HepG2 (cell line): Measurements from ENCODE around the gene RBBP8NL. TPM values are rescaled to one million over a fixed set of nuclear protein-coding genes. Genes with fewer than 3 reads are reported as not detected.

ENCODE experiments used
- AFF4 ChIP-seq: sonication (generic); formaldehyde crosslinking; IDR thresholded peaks from 2 replicates; pipeline ENCODE4 v1.4.0; 2020; ENCODE audit warnings: missing genetic modification reagents
- ARID5B ChIP-seq: IDR thresholded peaks from 2 replicates; pipeline ENCODE4 v1.4.0; 2020; ENCODE audit warnings: mild to moderate bottlenecking, missing genetic modification reagents
- ARNTL ChIP-seq: sonication (generic); formaldehyde crosslinking; IDR thresholded peaks from 2 replicates; pipeline ENCODE4 v1.4.0; 2020; ENCODE audit warnings: mild to moderate bottlenecking, missing genetic modification reagents
- IKZF4 ChIP-seq: sonication (generic); formaldehyde crosslinking; IDR thresholded peaks from 2 replicates; pipeline ENCODE4 v1.5.1; 2020; ENCODE audit warnings: borderline replicate concordance, mild to moderate bottlenecking, low read depth, missing genetic modification reagents; ENCODE audit errors: not compliant biosample characterization
- MATR3 ChIP-seq: sonication (generic); formaldehyde crosslinking; IDR thresholded peaks from 2 replicates; pipeline ENCODE4 v1.4.0; 2020; ENCODE audit warnings: missing genetic modification reagents
- NR2F2 ChIP-seq: IDR thresholded peaks from 2 replicates; pipeline ENCODE4 v1.6.1; 2012; ENCODE audit warnings: low read depth, inconsistent platforms, borderline replicate concordance
- RBAK ChIP-seq: sonication (generic); formaldehyde crosslinking; IDR thresholded peaks from 2 replicates; pipeline ENCODE4 v1.5.1; 2020; ENCODE audit warnings: mild to moderate bottlenecking, missing genetic modification reagents
- RFX5 ChIP-seq: IDR thresholded peaks from 2 replicates; pipeline ENCODE4 v1.6.1; 2011; ENCODE audit warnings: low read depth, low read length, improper control_type of control experiment
- TARDBP ChIP-seq: sonication (generic); formaldehyde crosslinking; IDR thresholded peaks from 2 replicates; pipeline ENCODE4 v1.8.0; 2022; ENCODE audit warnings: mild to moderate bottlenecking, missing genetic modification reagents
- TFDP2 ChIP-seq: sonication (generic); formaldehyde crosslinking; IDR thresholded peaks from 2 replicates; pipeline ENCODE4 v1.4.0; 2020; ENCODE audit warnings: missing genetic modification reagents
- YY1 ChIP-seq: IDR thresholded peaks from 2 replicates; pipeline ENCODE4 v1.6.1; 2011; ENCODE audit warnings: low read length, low read depth, moderate library complexity, mild to moderate bottlenecking; ENCODE audit not compliant: insufficient read depth, insufficient replicate concordance
- ZFP90 ChIP-seq: sonication (generic); formaldehyde crosslinking; IDR thresholded peaks from 2 replicates; pipeline ENCODE4 v1.8.0; 2022; ENCODE audit warnings: missing genetic modification reagents, mild to moderate bottlenecking, inconsistent platforms, borderline replicate concordance
- ZNF224 ChIP-seq: sonication (generic); formaldehyde crosslinking; IDR thresholded peaks from 2 replicates; pipeline ENCODE4 v1.5.0; 2020; ENCODE audit warnings: mild to moderate bottlenecking, missing genetic modification reagents
- ZNF335 ChIP-seq: sonication (generic); formaldehyde crosslinking; IDR thresholded peaks from 2 replicates; pipeline ENCODE4 v1.4.0; 2020; ENCODE audit warnings: missing genetic modification reagents
- ZNF431 ChIP-seq: sonication (generic); formaldehyde crosslinking; IDR thresholded peaks from 2 replicates; pipeline ENCODE4 v1.9.0; 2022; ENCODE audit warnings: missing genetic modification reagents, low read depth, mild to moderate bottlenecking, borderline replicate concordance
- ZNF639 ChIP-seq: conservative IDR thresholded peaks from 2 replicates; pipeline ENCODE4 v1.6.1; 2018; ENCODE audit warnings: missing genetic modification reagents
- ZNF766 ChIP-seq: sonication (generic); formaldehyde crosslinking; IDR thresholded peaks from 2 replicates; pipeline ENCODE4 v1.5.0; 2020; ENCODE audit warnings: missing genetic modification reagents, borderline replicate concordance
- ZNF773 ChIP-seq: sonication (generic); formaldehyde crosslinking; IDR thresholded peaks from 2 replicates; pipeline ENCODE4 v1.4.0; 2020; ENCODE audit warnings: missing genetic modification reagents, borderline replicate concordance
- ZNF816 ChIP-seq: sonication (generic); formaldehyde crosslinking; IDR thresholded peaks from 2 replicates; pipeline ENCODE4 v1.8.0; 2022; ENCODE audit warnings: missing genetic modification reagents, mild to moderate bottlenecking, borderline replicate concordance
- polyA plus RNA-seq, 8 experiments: library from polyadenylated mRNA; depleted of rRNA in 3 of 8; stranded (reverse) in 7 of 8; unstranded in 1 of 8; fragments of >200 nt; fragmentation: Illumina TruSeq in 4 of 8; extraction: Trizol in 4 of 8; gene quantifications; 2 replicates each; pipeline versions ENCODE4 v1.2.1 to v1.2.3, GENCODE V29; 2011 to 2016; ENCODE audit warnings: low read depth in 4 of 8, missing spikeins in 1 of 8, mixed read lengths in 1 of 8; ENCODE audit not compliant: insufficient read depth in 1 of 8
- total RNA-seq, 5 experiments: library from RNA; depleted of rRNA; stranded (reverse); fragments of >200 nt; fragmentation: Illumina TruSeq; extraction: Trizol; gene quantifications; 2 replicates each; pipeline ENCODE4 v1.2.3, GENCODE V29; 2016; ENCODE audit warnings: low read depth in 1 of 5

The RBBP8NL gene
- total and polyA plus RNA-seq, 2 of the 13 experiments (the other 11 are each of a cell fraction or from before 2014, with no cell fraction given), result 0.69 to 0.86 TPM

GRCh38 chr20:62366370-62367135 is 60.8 kb downstream of the RBBP8NL start (continued):
- TF ChIP-seq ZNF773 (CRISPR knock-in tag) (0 out of 2 replicates have a peak, but pooled peaks have one; percentile 22), RBAK (CRISPR knock-in tag) (no peak), ZFP90 (peak; percentile 92; the same call in 1 of the 2 replicates), ZNF224 (no peak; the same call in 1 of the 2 replicates), TFDP2 (CRISPR knock-in tag) (peak; percentile 70), ARID5B (no peak), ZNF431 (CRISPR knock-in tag) (no peak), RFX5 (no peak), ZNF335 (CRISPR knock-in tag) (no peak), YY1 (no peak), MATR3 (no peak; the same call in 1 of the 2 replicates), AFF4 (0 out of 2 replicates have a peak, but pooled peaks have one; percentile 60), NR2F2 (no peak), TARDBP (peak; percentile 70; the same call in 1 of the 2 replicates), IKZF4 (CRISPR knock-in tag) (no peak), ZNF816 (CRISPR knock-in tag) (no peak), ZNF639 (peak; percentile 98), ZNF766 (CRISPR knock-in tag) (0 out of 2 replicates have a peak, but pooled peaks have one; percentile 15), ARNTL (CRISPR knock-in tag) (peak; percentile 55)
